ENCODE measurements around the gene RAPGEF3.

RAPGEF3 gene

GRCh38 chr12:47747596-47748506 is 10.8 kb downstream of the RAPGEF3 start:
- no peak for ATAC-seq
- H3K9me3 Mint-ChIP-seq = no peaks in the 10 kb centered on the region
- no peak overlapping the region for H3K27ac Mint-ChIP-seq
- H3K4me3 Mint-ChIP-seq = no peak overlapping the region
- H3K36me3 Mint-ChIP-seq = no peaks in the 10 kb centered on the region
- no peak for DNase-seq (ENCODE audit: low spot score in 2 of 2)
- peaks cover 8% of the 10 kb centered on the region for H3K4me1 Mint-ChIP-seq

DNA sequence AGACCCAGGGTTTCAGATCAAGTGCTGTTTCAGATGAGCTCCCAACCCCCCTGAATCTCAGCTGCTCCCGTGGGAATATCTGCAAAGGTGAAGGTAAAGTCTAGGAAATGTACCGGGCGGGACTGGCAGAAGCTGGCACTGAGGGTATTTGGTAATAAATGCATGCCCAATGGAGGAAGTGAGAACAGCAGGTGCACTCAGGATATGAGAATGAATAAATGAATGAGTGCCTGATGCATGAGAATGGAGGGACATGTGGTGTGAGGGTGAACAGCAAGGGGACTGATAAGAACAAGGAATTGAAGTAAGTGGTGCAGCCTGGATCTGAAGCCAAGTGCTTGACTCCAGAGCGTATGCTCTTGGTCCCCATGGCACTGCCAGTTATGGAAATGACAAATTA is 11.6 kb downstream of the RAPGEF3 start:
- ATAC-seq = no peak
- Mint-ChIP-seq H3K36me3 (no peaks in the 10 kb centered on the region), H3K9me3 (no peaks in the 10 kb centered on the region), H3K4me1 (peaks cover 13% of the 10 kb centered on the region), H3K27ac (no peak overlapping the region), H3K4me3 (no peak overlapping the region)
- DNase-seq (ENCODE audit: low spot score in 2 of 2) = no peak

DNA sequence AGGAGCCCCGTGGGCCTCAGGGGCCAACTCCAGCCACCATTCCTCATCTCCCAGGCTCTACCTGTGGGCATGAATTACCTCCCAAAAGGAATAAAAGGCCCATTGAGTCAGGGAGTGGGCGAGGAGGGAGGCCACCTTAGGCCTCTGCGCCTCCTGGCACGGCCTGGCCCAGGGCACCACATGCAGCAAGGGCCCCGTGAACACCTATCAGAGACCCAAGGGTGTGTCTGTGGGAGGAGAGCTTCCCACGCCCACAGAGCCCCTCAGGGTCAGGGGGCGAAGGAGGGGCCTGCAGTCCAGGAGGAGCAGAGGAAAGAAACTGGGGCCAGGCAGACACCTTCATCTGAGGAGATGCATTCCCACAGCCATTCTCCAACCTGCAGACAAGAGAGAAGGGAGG is 12.2 kb downstream of the RAPGEF3 start:
- Mint-ChIP-seq H3K9me3 (no peaks in the 10 kb centered on the region), H3K36me3 (peaks cover under 1% of the 10 kb centered on the region), H3K4me3 (no peak overlapping the region), H3K27ac (no peak overlapping the region), H3K4me1 (peaks cover 16% of the 10 kb centered on the region)
- no peak for ATAC-seq
- DNase-seq (ENCODE audit: low spot score in 2 of 2) = no peak

DNA sequence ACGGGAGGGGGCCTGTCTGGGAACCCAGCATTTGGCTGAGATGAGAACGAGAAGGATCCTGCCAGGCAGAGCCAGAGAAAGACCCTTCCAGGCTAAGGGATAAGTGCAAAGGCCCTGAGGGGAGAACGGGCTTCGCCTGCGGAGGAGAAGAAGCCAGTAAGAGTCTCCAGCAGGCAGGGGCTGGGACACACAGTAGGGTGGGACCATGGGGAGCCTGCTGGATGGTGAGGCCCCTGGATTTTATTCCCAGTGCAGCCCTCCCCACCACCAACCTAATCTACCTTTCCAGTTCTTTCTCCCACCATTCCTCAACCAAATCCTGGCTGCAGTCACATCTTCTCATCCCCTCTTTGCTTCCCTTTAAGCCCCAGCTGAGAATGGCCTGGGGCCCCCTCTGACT is 12.6 kb downstream of the RAPGEF3 start:
- Mint-ChIP-seq H3K4me1 (peaks cover 20% of the 10 kb centered on the region), H3K9me3 (no peaks in the 10 kb centered on the region), H3K36me3 (peaks cover 5% of the 10 kb centered on the region), H3K4me3 (no peak overlapping the region), H3K27ac (no peak overlapping the region)
- no peak for ATAC-seq
- no peak for DNase-seq (ENCODE audit: low spot score in 2 of 2)

DNA sequence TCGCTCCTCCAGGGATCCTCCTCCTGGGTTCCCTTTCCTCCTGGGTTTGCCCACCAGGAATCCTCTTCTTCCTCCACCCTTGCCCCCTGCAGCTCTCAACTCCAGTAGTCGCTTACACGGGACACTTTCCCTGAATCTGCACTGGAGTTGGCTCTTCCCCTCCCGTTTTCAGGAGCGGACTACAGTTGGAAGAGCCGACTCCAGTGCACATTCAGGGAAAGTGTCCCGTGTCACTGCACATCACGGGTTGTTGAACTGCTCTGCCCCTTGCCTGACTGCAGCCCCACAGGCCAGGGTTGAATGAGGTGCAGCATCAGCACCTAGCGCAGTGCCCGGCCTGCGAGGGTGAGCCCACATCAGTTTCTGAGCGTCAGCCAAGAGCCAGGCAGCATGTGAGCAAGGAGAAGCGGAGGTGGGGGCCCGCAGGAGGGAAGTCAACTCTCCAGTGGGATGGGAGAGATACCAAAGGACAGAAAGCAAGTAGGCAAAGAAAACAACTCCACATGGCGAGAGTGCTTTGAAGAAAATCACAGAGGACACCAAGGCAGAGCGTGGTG is 13.1 kb downstream of the RAPGEF3 start:
- Mint-ChIP-seq H3K36me3 (peaks cover 6% of the 10 kb centered on the region), H3K4me3 (no peak overlapping the region), H3K27ac (no peak overlapping the region), H3K4me1 (peaks cover 25% of the 10 kb centered on the region), H3K9me3 (no peaks in the 10 kb centered on the region)
- ATAC-seq (no peak), DNase-seq (ENCODE audit: low spot score in 2 of 2) (no peak)

- Mint-ChIP-seq H3K36me3 (peaks cover 6% of the 10 kb centered on the region), H3K4me3 (no peak overlapping the region), H3K27ac (no peak overlapping the region), H3K9me3 (no peaks in the 10 kb centered on the region), H3K4me1 (peaks cover 32% of the 10 kb centered on the region)
- ATAC-seq (no peak), DNase-seq (ENCODE audit: low spot score in 2 of 2) (no peak)
Observed at GRCh38 chr12:47744778-47745436, 13.8 kb downstream of the RAPGEF3 start.

DNA sequence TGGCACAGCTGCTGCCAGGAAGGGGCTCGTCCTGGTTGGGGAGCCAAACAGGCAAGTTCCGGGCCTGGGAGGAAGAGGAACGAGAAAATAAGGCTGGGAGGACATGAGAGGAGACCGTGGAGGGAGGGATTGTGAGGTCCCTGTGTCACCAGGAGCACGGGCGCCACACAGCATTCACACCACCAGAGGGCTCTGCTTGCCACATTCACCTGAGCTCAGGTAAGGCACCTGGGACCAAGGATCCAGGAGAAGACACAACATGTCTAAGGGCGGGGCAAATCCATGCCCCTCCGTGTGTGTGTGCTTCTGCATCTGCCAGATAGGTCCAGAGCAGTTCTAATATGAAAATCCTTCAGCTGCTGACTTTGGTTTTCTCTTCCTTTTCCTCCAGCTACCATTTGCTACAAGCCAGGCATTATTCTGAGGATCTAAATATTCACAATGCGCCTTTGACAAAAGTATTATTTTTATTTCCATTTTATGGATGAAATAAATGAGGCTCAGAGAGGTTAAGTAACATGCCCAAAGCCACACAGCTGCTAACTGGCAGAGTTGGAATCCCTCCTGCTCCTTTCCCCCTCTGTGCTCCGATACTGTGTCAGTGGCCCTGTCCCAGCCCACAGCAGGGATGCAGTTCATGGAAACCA is 14.6 kb downstream of the RAPGEF3 start:
- Mint-ChIP-seq H3K4me1 (peaks cover 40% of the 10 kb centered on the region), H3K9me3 (no peaks in the 10 kb centered on the region), H3K27ac (peak overlapping the region; percentile 73), H3K4me3 (no peak overlapping the region), H3K36me3 (peaks cover 6% of the 10 kb centered on the region)
- no peak for ATAC-seq
- no peak for DNase-seq (ENCODE audit: low spot score in 2 of 2)

DNA sequence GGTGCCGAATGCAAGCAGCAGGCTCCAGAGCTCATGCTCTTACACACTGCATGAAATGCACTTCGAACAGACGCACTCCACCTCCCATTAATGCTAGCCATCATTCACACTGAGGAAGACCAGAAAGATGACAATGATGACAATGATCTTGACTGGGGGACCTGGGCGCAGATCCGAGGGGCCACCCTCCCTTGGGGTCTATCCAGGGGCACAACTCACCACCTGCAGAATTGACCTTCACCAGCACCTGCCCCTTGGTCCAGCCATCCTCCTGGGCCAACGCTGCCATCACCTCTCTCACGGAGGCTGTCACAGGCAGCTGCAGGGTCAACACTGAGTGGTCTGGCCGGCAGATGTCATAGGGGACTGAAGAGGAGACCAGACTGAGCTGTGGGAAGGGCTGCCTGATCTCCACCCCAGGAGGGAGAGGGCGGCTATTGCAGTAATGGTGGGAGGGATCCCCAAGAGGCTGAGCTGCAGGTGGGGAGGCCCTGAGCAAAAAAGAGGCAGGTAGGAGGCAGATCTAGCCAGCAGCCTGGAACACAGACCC is 15.3 kb downstream of the RAPGEF3 start:
- DNase-seq (ENCODE audit: low spot score in 2 of 2) (no peak), ATAC-seq (no peak)
- H3K4me3 Mint-ChIP-seq = no peak overlapping the region
- H3K4me1 Mint-ChIP-seq = peaks cover 41% of the 10 kb centered on the region
- peak overlapping the region; percentile 73 for H3K27ac Mint-ChIP-seq
- H3K9me3 Mint-ChIP-seq = no peaks in the 10 kb centered on the region
- peaks cover 6% of the 10 kb centered on the region for H3K36me3 Mint-ChIP-seq

DNA sequence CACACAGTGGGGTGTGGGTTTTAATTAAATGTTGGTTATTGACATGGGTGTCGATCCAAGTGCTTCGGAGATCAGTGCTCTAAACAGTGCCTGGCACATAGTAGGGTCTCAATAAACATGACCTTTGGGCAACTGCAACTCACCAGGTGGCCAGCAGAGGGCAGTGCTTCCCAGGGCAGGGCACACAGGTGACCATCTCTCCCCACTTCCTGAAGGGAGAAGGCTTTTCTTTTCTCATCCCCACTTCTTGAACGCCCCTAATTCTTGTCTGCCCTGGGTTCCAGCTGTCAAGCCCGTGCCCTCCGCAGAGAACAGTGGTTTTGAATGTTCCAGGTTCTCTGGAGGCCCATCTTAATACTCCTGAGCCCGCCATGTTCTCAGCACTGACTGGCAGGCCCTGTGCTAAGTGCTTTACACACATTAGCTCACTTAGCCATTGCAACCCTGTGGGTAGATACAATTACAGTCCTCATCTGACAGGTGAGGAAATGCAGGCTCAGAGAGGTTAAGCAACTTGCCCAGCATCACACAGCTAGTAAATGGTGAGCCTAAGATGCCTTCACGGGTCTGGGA is 16.3 kb downstream of the RAPGEF3 start:
- ATAC-seq = peak; percentile 44
- peaks cover 6% of the 10 kb centered on the region for H3K36me3 Mint-ChIP-seq
- DNase-seq (ENCODE audit: low spot score in 2 of 2) = peak; percentile 75 to 90
- H3K27ac Mint-ChIP-seq = no peak overlapping the region
- H3K9me3 Mint-ChIP-seq = no peaks in the 10 kb centered on the region
- H3K4me1 Mint-ChIP-seq = peaks cover 41% of the 10 kb centered on the region
- no peak overlapping the region for H3K4me3 Mint-ChIP-seq

DNA sequence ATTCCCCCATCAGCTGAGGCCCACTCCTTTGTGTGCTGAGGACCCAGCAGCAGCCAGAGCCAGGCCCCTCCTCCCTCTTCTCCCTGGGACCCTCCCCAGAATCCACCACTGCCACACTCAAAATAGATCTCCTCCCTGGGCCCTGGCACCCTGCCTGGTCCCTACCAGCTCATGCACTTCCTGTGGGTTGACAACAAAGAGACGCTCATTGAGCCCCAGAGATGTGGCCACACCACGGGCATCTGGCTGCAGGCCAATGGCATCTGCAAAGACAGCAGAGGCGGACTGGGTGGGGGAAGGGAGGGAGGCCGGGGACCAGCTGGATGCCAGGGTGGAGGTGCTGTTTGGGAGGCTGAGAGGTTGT is 17.4 kb downstream of the RAPGEF3 start:
- peaks cover 6% of the 10 kb centered on the region for H3K36me3 Mint-ChIP-seq
- DNase-seq (ENCODE audit: low spot score in 2 of 2) = peak in 1 of 2 donors; percentile 70
- H3K9me3 Mint-ChIP-seq = no peaks in the 10 kb centered on the region
- peak overlapping the region; percentile 40 for H3K4me3 Mint-ChIP-seq
- H3K4me1 Mint-ChIP-seq = peaks cover 41% of the 10 kb centered on the region
- H3K27ac Mint-ChIP-seq = peak overlapping the region; percentile 81
- ATAC-seq = peak; percentile 85

DNA sequence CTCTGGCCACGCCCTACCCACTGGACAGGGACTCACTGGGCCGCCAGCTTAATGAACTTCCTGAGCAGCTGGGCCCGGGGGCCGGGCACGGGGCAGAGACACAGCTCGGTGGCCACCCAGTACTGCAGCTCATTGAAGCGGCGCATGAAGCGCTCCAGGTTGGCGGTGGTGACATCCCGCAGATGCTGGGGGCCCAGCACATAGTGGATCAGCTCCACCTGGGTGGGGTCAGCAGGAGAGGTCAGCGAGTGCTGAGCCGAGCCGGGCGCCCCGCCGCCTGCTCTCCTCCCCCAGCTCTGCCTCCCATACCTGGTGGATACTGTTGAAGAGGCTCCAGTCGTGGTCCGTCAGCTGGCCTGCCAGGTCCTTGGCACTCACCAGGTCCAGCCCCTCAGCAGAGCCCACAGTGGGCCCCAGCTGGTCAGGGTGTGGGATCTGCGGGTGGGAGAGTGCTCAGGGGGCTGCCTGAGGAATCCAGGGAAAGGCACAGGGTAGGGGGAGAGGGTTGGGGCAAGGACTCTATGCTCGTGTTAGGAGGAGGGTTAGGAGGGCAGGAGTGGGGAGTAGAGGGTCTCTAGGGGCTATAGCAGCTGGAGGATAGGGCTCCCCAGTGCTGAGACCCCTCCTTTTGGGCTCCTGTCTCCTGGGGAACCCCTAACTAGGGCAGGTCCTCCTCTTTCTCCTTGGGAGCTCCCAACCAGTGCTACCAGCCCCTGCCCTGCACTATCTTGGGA is 17.9 kb downstream of the RAPGEF3 start:
- ATAC-seq (no peak), DNase-seq (ENCODE audit: low spot score in 2 of 2) (no peak)
- Mint-ChIP-seq H3K36me3 (peaks cover 6% of the 10 kb centered on the region), H3K4me1 (peaks cover 41% of the 10 kb centered on the region), H3K27ac (peak overlapping the region; percentile 81), H3K9me3 (no peaks in the 10 kb centered on the region), H3K4me3 (peak overlapping the region; percentile 40)

GRCh38 chr12:47739979-47740378 is 18.7 kb downstream of the RAPGEF3 start:
- Mint-ChIP-seq H3K4me3 (peak overlapping the region; percentile 40), H3K4me1 (peaks cover 41% of the 10 kb centered on the region), H3K27ac (peak overlapping the region; percentile 81), H3K9me3 (no peaks in the 10 kb centered on the region), H3K36me3 (peaks cover 6% of the 10 kb centered on the region)
- no peak for ATAC-seq
- DNase-seq (ENCODE audit: low spot score in 2 of 2) = no peak

DNA sequence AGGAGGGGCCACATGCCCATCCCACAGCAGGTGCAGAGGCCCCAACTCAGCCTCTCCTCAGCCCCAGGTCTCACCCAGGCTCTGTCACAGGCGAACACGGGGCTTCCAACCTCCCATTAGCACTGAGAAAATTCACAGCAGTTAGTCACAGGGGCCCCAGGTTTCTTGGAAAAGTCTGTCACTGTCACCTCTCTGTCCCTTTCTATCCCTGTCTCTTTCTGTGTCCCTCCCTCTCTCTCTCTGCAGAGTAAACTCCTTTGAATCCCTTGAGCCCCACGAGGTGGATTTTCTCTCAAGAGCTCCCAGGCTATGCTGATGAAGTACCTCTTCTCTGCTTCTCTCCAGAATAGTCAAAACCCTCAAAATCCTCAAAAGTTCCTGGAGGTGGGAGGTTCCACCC is 19.4 kb downstream of the RAPGEF3 start:
- Mint-ChIP-seq H3K4me1 (peaks cover 41% of the 10 kb centered on the region), H3K27ac (peak overlapping the region; percentile 17), H3K36me3 (peaks cover 6% of the 10 kb centered on the region), H3K4me3 (no peak overlapping the region), H3K9me3 (no peaks in the 10 kb centered on the region)
- no peak for ATAC-seq
- no peak for DNase-seq (ENCODE audit: low spot score in 2 of 2)

DNA sequence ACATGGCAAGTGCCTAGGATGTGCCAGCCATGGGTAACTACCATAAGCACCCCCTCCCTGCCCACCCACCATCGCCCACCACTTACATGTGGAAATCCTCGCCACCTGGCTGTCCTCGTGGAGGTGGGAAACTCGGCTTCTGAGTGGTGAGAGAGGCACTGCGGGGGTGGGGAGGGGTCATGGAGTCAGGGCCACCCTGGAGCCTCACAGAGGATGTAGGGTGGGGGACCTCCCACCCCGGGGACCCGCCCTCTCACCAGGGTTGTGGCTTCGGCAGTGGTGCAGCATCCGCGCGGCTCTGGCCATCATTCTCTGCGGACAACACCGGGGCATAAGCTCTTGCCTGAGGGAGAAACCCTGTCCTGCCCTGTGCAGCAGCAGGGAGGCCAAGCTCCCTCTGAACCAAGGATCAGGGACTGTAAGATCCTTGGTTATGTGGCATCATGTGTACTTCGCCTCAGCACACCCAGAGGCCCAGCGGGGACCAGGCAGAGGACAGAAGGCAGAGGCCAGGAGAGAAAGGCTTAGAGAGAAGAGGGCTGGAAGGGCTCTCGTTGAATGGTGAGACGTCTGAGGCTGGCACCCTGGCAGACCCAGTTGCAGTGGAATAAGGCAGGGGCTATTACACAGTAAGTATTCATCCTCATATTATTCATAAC is 20.6 kb downstream of the RAPGEF3 start:
- Mint-ChIP-seq H3K9me3 (no peaks in the 10 kb centered on the region), H3K36me3 (peaks cover 6% of the 10 kb centered on the region), H3K27ac (no peak overlapping the region), H3K4me1 (peaks cover 33% of the 10 kb centered on the region), H3K4me3 (no peak overlapping the region)
- DNase-seq (ENCODE audit: low spot score in 2 of 2) (no peak), ATAC-seq (no peak)
